Hepatocyte (in vitro differentiated cells): ENCODE results near the gene KRT74.

ENCODE experiments used
- EZH2phosphoT487 ChIP-seq: fragments of 200-600 bp; sonication (generic); IDR thresholded peaks from one replicate; pipeline ENCODE4 v1.6.1; 2018; ENCODE audit warnings: antibody characterized with exemption, mild to moderate bottlenecking, low read depth, moderate library complexity; ENCODE audit not compliant: unreplicated experiment, severe bottlenecking
- TF ChIP-seq, protein P1 (sequence below): fragments of 200-600 bp; sonication (generic); IDR thresholded peaks from 2 replicates; pipeline ENCODE4 v1.5.1; 2016; ENCODE audit warnings: antibody characterized with exemption, mild to moderate bottlenecking; ENCODE audit not compliant: poor library complexity

DNA sequence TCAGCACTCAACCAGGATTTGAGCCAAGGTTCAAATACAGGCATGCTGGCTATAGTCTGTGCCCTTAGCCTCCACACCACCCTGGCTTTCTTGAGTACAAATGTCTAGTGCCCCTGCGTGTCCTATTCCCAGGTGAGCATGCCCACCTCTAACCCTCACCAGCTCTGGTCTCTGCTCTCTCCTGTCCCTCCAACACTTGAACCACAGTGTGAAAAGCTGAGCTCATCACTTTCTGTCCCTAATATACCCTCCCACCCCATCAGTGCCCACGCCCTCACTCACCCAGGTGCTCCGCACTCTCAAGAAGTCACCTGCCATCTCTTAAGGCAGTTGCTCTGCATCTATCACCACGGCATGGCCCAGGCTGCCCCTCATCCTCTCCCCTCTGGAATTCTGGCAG is 13.7 kb downstream of the KRT74 start:
- TF ChIP-seq, protein P1, sequence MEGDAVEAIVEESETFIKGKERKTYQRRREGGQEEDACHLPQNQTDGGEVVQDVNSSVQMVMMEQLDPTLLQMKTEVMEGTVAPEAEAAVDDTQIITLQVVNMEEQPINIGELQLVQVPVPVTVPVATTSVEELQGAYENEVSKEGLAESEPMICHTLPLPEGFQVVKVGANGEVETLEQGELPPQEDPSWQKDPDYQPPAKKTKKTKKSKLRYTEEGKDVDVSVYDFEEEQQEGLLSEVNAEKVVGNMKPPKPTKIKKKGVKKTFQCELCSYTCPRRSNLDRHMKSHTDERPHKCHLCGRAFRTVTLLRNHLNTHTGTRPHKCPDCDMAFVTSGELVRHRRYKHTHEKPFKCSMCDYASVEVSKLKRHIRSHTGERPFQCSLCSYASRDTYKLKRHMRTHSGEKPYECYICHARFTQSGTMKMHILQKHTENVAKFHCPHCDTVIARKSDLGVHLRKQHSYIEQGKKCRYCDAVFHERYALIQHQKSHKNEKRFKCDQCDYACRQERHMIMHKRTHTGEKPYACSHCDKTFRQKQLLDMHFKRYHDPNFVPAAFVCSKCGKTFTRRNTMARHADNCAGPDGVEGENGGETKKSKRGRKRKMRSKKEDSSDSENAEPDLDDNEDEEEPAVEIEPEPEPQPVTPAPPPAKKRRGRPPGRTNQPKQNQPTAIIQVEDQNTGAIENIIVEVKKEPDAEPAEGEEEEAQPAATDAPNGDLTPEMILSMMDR: no peak
- no peak for TF ChIP-seq EZH2phosphoT487
